Tibial nerve (tissue), 4 donors: Measurements from ENCODE around the gene RABEP1. TPM values are rescaled to one million over a fixed set of nuclear protein-coding genes. Genes with fewer than 3 reads are reported as not detected.

Source experiments
- DNase-seq, 2 donors: peaks; one replicate each; pipeline ENCODE4 v3.0.0-alpha.2; 2019; ENCODE audit warnings: low spot score in 2 of 2
- H3K27ac ChIP-seq, 4 donors: fragments of 200-600 bp; sonication (generic) in 3 of 4; one replicate each; pipeline ENCODE4 v1.5.1; 2017 to 2019; ENCODE audit warnings: mild to moderate bottlenecking in 1 of 4
- H3K27me3 ChIP-seq, 2 donors: fragments of 200-600 bp; sonication (generic) in 1 of 2; one replicate each; pipeline versions ENCODE4 v1.5.1 to v1.6.0; 2017 to 2019
- H3K36me3 ChIP-seq, 3 donors: fragments of 200-600 bp; sonication (generic); one replicate each; pipeline ENCODE4 v1.5.1; 2018 to 2019
- H3K4me1 ChIP-seq, 4 donors: fragments of 200-600 bp; sonication (generic) in 3 of 4; one replicate each; pipeline ENCODE4 v1.5.1; 2017 to 2019
- H3K4me3 ChIP-seq, 4 donors: fragments of 200-600 bp; sonication (generic) in 3 of 4; one replicate each; pipeline ENCODE4 v1.5.1; 2017 to 2019; ENCODE audit warnings: mild to moderate bottlenecking in 1 of 4, moderate library complexity in 1 of 4
- H3K9me3 ChIP-seq, 4 donors: fragments of 200-600 bp; sonication (generic) in 3 of 4; one replicate each; pipeline ENCODE4 v1.5.1; 2017 to 2019
- CTCF ChIP-seq, 5 experiments: fragments of 200-600 bp in 3 of 5; fragments of 450-650 bp in 2 of 5; sonication (generic) in 3 of 5; IDR thresholded peaks; one replicate each; pipeline ENCODE4 v1.5.1; 2016 to 2019; ENCODE audit warnings: antibody characterized with exemption in 5 of 5, mild to moderate bottlenecking in 3 of 5, moderate library complexity in 2 of 5
- EP300 ChIP-seq, 2 donors: sonication (generic); formaldehyde crosslinking; IDR thresholded peaks; one replicate each; pipeline ENCODE4 v1.6.1; 2017; ENCODE audit warnings: antibody characterized with exemption in 2 of 2, mild to moderate bottlenecking in 1 of 2
- POLR2A ChIP-seq, 2 donors: fragments of 450-650 bp; IDR thresholded peaks; one replicate each; pipeline ENCODE4 v1.6.1; 2017; ENCODE audit warnings: antibody characterized with exemption in 2 of 2, mild to moderate bottlenecking in 2 of 2, moderate library complexity in 2 of 2
- whole genome bisulfite sequencing, 2 donors: methylation state at CpG; one replicate each; pipeline ENCODE4 v1.1.5; 2018; 5-methylcytosine and 5-hydroxymethylcytosine counted together
- total RNA-seq, 4 donors: library from RNA; depleted of rRNA; stranded (reverse); fragments of >200 nt; gene quantifications; one replicate each; pipeline ENCODE4 v1.1.0, GENCODE V29; 2016

Gene RABEP1
- total RNA-seq, 4 donors from 2014 or later, result 45.7 to 61.8 (median 47.7) TPM

- TF ChIP-seq POLR2A (IDR thresholded peaks at IDR 0.05) (no peak), CTCF (IDR thresholded peaks at IDR 0.05) (no peak), EP300 (IDR thresholded peaks at IDR 0.05) (no peak)
- Histone ChIP-seq H3K4me3 (no peak overlapping the region), H3K4me1 (no peaks in the 10 kb centered on the region), H3K36me3 (peaks cover 0 to 95% (median 42%) of the 10 kb centered on the region in 3 donors), H3K9me3 (no peaks in the 10 kb centered on the region), H3K27ac (no peak overlapping the region), H3K27me3 (no peaks in the 10 kb centered on the region)
- DNase-seq, result no peak
- 84 to 92% methylated on average over 5 of the region's 5 CpGs for WGBS, 2 donors
These were observed 109.6 kb downstream of the RABEP1 start for GRCh38 chr17:5391678-5392077.

GRCh38 chr17:5396612-5397011, 114.5 kb downstream of the RABEP1 start:
- peaks cover 0 to 97% (median 26%) of the 10 kb centered on the region in 3 donors for H3K36me3 ChIP-seq
- no peaks in the 10 kb centered on the region for H3K9me3 ChIP-seq
- no peak for DNase-seq
- H3K4me1 ChIP-seq, result no peaks in the 10 kb centered on the region
- no peak for TF ChIP-seq CTCF (IDR thresholded peaks at IDR 0.05)
- no peak for TF ChIP-seq POLR2A (IDR thresholded peaks at IDR 0.05)
- TF ChIP-seq EP300 (IDR thresholded peaks at IDR 0.05), result no peak
- H3K4me3 ChIP-seq, result no peak overlapping the region
- H3K27me3 ChIP-seq, result no peaks in the 10 kb centered on the region
- 95% methylated on average over 2 of the region's 2 CpGs for WGBS, 2 donors
- no peak overlapping the region for H3K27ac ChIP-seq

GRCh38 chr17:5399767-5400166, 117.7 kb downstream of the RABEP1 start:
- WGBS, 2 donors, result 87 to 89% methylated on average over 6 of the region's 6 CpGs
- DNase-seq, result no peak
- Histone ChIP-seq H3K9me3 (no peaks in the 10 kb centered on the region), H3K4me3 (no peak overlapping the region), H3K4me1 (no peaks in the 10 kb centered on the region), H3K27ac (no peak overlapping the region), H3K36me3 (peaks cover 0 to 97% (median 17%) of the 10 kb centered on the region in 3 donors), H3K27me3 (no peaks in the 10 kb centered on the region)
- TF ChIP-seq EP300 (IDR thresholded peaks at IDR 0.05), result no peak
- TF ChIP-seq POLR2A (IDR thresholded peaks at IDR 0.05), result no peak
- TF ChIP-seq CTCF (IDR thresholded peaks at IDR 0.05), result no peak

GRCh38 chr17:5405400-5405799, 123.3 kb downstream of the RABEP1 start:
- H3K4me3 ChIP-seq, result no peak overlapping the region
- no peak for TF ChIP-seq CTCF (IDR thresholded peaks at IDR 0.05)
- no peaks in the 10 kb centered on the region for H3K9me3 ChIP-seq
- no peaks in the 10 kb centered on the region for H3K4me1 ChIP-seq
- no peaks in the 10 kb centered on the region for H3K27me3 ChIP-seq
- WGBS, 2 donors, result 69 to 71% methylated on average over 4 of the region's 4 CpGs
- no peak overlapping the region for H3K27ac ChIP-seq
- no peak for DNase-seq
- peaks cover 0 to 100% (median 19%) of the 10 kb centered on the region in 3 donors for H3K36me3 ChIP-seq

- Histone ChIP-seq H3K36me3 (peaks cover 0 to 98% (median 25%) of the 10 kb centered on the region in 3 donors), H3K4me1 (no peaks in the 10 kb centered on the region), H3K9me3 (no peaks in the 10 kb centered on the region), H3K4me3 (no peak overlapping the region), H3K27ac (no peak overlapping the region), H3K27me3 (no peaks in the 10 kb centered on the region)
- WGBS, 2 donors, result 82 to 83% methylated on average over 5 of the region's 5 CpGs
- no peak for DNase-seq
- TF ChIP-seq CTCF (IDR thresholded peaks at IDR 0.05), result no peak
- TF ChIP-seq EP300 (IDR thresholded peaks at IDR 0.05), result no peak
- TF ChIP-seq POLR2A (IDR thresholded peaks at IDR 0.05), result no peak
These were observed 126.1 kb downstream of the RABEP1 start for GRCh38 chr17:5408186-5408585.
